Esophagus squamous epithelium (tissue), 5 donors: ENCODE data around the gene CHRNA4. TPM values are rescaled to one million over a fixed set of nuclear protein-coding genes. Genes with fewer than 3 reads are reported as not detected.

ENCODE experiments used
- DNase-seq: peaks from one replicate; lab custom pipeline; 2025; lab: John Stamatoyannopoulos, UW
- H3K27ac ChIP-seq, 4 donors: fragments of 200-600 bp; sonication (generic); one replicate each; pipeline ENCODE4 v1.5.1; 2016 to 2019; ENCODE audit warnings: mild to moderate bottlenecking in 1 of 4
- H3K27me3 ChIP-seq, 4 donors: fragments of 200-600 bp; sonication (generic); 1 replicate in 3 of 4; 2 replicates in 1 of 4; pipeline versions ENCODE4 v1.5.1 to v1.6.0; 2017 to 2021; ENCODE audit warnings: antibody characterized with exemption in 1 of 4
- H3K36me3 ChIP-seq, 3 donors: fragments of 200-600 bp; sonication (generic); one replicate each; pipeline ENCODE4 v1.5.1; 2016 to 2019
- H3K4me1 ChIP-seq, 3 donors: fragments of 200-600 bp; sonication (generic); one replicate each; pipeline ENCODE4 v1.5.1; 2017 to 2019
- H3K4me3 ChIP-seq, 4 donors: fragments of 200-600 bp; sonication (generic); 1 replicate in 3 of 4; 2 replicates in 1 of 4; pipeline ENCODE4 v1.5.1; 2016 to 2019; ENCODE audit warnings: mild to moderate bottlenecking in 2 of 4, moderate library complexity in 1 of 4
- H3K9me3 ChIP-seq, 3 donors: fragments of 200-600 bp; sonication (generic); one replicate each; pipeline ENCODE4 v1.5.1; 2016 to 2019
- POLR2A ChIP-seq, 4 donors: fragments of 450-650 bp; IDR thresholded peaks; one replicate each; pipeline ENCODE4 v1.6.1; 2017; ENCODE audit warnings: antibody characterized with exemption in 4 of 4, mild to moderate bottlenecking in 4 of 4, moderate library complexity in 3 of 4
- WGBS, 2 donors: methylation state at CpG; one replicate each; pipeline ENCODE4 v1.1.5; 2018; 5-methylcytosine and 5-hydroxymethylcytosine counted together
- intact Hi-C: fragments of 100-400 bp; cut with DNase I; formaldehyde crosslinking; loops from one replicate; pipeline ENCODE4 v1.15.0; 2022
- total RNA-seq, 4 donors: library from RNA; depleted of rRNA; stranded (reverse); fragments of >200 nt; gene quantifications; one replicate each; pipeline ENCODE4 v1.1.0, GENCODE V29; 2016
- TF ChIP-seq, protein P1 (sequence below), 6 experiments: fragments of 450-650 bp in 4 of 6; fragments of 200-600 bp in 2 of 6; sonication (generic) in 2 of 6; IDR thresholded peaks; one replicate each; pipeline ENCODE4 v1.5.1; 2016 to 2019; ENCODE audit warnings: antibody characterized with exemption in 6 of 6, mild to moderate bottlenecking in 4 of 6, moderate library complexity in 4 of 6
- donor health status: DM: yes; HTN: yes; CAD: no.

The CHRNA4 gene
- total RNA-seq, 4 donors from 2014 or later: not detected

DNA sequence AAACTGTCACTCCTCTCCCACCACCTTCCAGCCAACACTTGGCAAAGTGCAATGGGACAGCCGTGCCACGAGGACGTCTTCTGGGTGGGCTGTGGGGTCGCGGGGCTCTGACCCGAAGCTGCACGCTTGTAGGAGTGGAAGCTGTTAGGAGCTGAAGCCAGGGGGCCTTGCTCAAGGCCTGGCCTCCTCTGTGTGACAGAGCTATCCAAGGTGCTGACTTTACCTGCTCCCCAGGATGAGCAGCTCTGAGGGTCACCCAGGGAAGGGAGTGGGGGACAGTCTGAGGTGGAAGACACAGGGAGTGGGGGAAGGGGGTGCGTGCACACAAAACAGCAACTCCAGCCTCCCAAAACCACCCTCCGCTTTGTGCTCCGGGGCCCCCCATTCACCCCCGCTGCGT lies 17.5 kb upstream of the CHRNA4 start:
- H3K9me3 ChIP-seq: no peaks in the 10 kb centered on the region

DNA sequence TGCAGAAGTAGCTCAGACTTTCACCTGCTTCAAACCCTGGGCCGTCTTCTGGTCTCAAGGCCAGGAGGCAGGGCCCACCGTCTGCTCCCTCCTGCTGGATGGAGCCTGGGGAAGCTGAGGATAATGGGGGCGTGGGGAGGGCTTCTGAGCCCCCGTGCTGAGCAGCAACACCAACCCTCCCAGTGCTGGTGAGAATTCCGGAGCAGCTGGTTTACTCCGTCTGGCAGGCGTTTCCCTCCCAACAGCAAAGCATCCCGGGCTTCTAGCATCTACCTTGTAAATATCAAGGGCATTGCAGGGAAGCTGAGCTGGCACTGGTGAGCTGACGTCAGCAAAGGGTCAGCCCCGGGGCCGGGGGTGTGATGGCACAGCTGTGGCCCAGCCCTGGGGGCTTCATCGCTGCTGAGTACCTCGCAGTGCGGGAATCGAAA lies 16.8 kb upstream of the CHRNA4 start:
- TF ChIP-seq POLR2A (IDR thresholded peaks at IDR 0.05): no peak
- TF ChIP-seq, protein P1, sequence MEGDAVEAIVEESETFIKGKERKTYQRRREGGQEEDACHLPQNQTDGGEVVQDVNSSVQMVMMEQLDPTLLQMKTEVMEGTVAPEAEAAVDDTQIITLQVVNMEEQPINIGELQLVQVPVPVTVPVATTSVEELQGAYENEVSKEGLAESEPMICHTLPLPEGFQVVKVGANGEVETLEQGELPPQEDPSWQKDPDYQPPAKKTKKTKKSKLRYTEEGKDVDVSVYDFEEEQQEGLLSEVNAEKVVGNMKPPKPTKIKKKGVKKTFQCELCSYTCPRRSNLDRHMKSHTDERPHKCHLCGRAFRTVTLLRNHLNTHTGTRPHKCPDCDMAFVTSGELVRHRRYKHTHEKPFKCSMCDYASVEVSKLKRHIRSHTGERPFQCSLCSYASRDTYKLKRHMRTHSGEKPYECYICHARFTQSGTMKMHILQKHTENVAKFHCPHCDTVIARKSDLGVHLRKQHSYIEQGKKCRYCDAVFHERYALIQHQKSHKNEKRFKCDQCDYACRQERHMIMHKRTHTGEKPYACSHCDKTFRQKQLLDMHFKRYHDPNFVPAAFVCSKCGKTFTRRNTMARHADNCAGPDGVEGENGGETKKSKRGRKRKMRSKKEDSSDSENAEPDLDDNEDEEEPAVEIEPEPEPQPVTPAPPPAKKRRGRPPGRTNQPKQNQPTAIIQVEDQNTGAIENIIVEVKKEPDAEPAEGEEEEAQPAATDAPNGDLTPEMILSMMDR (IDR thresholded peaks at IDR 0.05): no peak
- Histone ChIP-seq H3K27me3 (peaks cover 0 to 100% (median 4%) of the 10 kb centered on the region in 4 donors), H3K4me1 (no peaks in the 10 kb centered on the region), H3K36me3 (no peaks in the 10 kb centered on the region), H3K27ac (no peak overlapping the region), H3K9me3 (no peaks in the 10 kb centered on the region), H3K4me3 (no peak overlapping the region)
- intact Hi-C loops: no loop called here
- 41 to 66% methylated on average over 6 to 8 of the region's 15 CpGs for WGBS, 2 donors
- no peak for DNase-seq

More for the DNA sequence above, 17.5 kb upstream of the CHRNA4 start:
- 49 to 64% methylated on average over 10 to 11 of the region's 12 CpGs for WGBS, 2 donors
- Histone ChIP-seq H3K4me3 (no peak overlapping the region), H3K4me1 (no peaks in the 10 kb centered on the region), H3K27me3 (peaks cover 0 to 100% (median 4%) of the 10 kb centered on the region in 4 donors), H3K27ac (no peak overlapping the region), H3K36me3 (no peaks in the 10 kb centered on the region)
- no peak for DNase-seq
- intact Hi-C loops: no loop called here
- TF ChIP-seq POLR2A (IDR thresholded peaks at IDR 0.05): no peak
- TF ChIP-seq, protein P1 (IDR thresholded peaks at IDR 0.05): no peak

DNA sequence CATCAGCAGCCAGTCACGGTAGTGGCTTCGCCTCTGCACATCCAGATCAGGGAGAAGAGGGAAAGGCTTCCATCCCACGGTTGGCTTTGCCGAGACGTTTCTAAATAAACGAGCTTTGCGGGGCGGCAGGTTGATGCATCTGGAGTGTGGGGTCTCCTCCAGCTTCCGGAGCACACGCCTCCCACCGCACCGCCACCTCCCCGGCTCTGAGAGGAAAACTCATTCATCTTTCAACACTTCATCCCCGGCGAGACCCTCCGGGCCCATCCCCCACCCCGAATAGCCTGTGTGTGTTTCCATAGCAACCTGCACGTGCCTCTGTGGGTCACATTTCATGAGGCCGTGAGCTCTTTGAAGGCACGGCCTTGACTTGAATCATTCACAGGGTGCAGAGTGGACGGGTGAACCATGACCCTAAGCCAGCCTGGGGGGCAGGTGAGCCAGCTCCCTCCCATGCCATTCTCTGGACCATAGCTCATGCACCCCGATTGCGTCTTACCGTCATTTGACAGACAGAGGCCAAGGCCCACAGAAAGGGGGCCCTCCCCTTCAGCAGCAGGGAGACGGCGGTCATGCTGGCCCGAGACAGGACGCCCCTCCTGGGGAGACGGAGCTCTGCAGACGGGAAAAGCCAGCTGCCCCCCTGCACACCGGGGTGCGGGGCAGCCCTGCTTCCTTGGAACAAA lies 16.2 kb upstream of the CHRNA4 start:
- Histone ChIP-seq H3K27me3 (peaks cover 0 to 100% (median 4%) of the 10 kb centered on the region in 4 donors), H3K27ac (no peak overlapping the region), H3K4me1 (no peaks in the 10 kb centered on the region), H3K4me3 (no peak overlapping the region), H3K36me3 (no peaks in the 10 kb centered on the region), H3K9me3 (no peaks in the 10 kb centered on the region)
- intact Hi-C loops: no loop called here
- DNase-seq: no peak
- 4 to 5% methylated on average over 12 to 26 of the region's 32 CpGs for WGBS, 2 donors
- TF ChIP-seq POLR2A (IDR thresholded peaks at IDR 0.05): no peak
- TF ChIP-seq, protein P1 (IDR thresholded peaks at IDR 0.05): no peak

DNA sequence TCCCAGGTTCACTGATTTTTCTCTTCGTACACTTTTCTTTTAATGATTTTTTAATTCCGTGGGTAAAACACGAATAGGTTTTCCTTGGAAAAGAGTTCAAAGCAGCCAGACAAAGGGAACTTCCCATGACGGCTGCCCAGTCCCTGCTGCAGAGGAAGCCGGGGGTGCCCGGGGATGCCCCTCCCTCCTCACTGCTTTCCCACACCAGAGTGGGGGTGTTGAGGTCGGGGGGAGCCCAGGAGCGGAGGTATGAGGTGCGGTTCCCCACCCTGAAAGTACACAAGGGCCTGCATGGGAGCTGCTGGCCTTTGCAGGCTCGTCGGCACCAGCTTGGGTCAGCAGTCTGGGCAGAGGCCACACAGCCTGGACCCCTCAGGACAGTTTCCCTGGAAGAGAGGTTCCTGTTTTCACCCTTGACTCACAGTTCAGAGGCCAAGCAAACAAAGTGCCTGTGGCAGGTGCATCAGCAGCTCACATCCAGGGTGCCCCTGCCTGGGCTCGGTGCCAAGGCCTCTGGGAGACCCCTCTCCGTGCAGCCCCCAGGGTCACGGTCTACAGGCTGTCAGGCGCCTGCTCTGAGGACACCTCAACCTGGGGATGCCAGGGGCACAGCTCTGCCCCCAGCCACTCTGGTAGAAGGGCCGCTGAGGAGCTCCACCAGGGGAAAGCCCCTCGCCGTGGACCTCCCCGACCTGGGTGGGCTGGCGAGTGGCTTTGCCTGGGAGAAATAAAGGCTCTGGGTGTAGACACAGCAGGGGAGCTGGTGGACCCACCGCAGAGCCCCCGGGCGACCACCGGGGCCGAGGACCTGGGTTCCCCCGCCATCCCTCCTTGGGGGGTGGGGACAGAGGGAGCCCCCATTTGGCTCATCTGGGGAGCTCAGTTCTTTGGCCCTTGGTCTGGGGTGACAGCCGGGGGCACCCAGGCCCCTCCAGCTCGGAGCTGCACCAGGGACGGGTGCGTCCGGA lies 15.4 kb upstream of the CHRNA4 start:
- Histone ChIP-seq H3K27me3 (peaks cover 0 to 97% (median 4%) of the 10 kb centered on the region in 4 donors), H3K4me1 (no peaks in the 10 kb centered on the region), H3K9me3 (no peaks in the 10 kb centered on the region), H3K4me3 (no peak overlapping the region), H3K27ac (no peak overlapping the region), H3K36me3 (no peaks in the 10 kb centered on the region)
- intact Hi-C loops: no loop called here
- WGBS, 2 donors: 19% methylated on average over 5 to 13 of the region's 31 CpGs
- no peak for DNase-seq
- TF ChIP-seq POLR2A (IDR thresholded peaks at IDR 0.05): no peak
- TF ChIP-seq, protein P1 (IDR thresholded peaks at IDR 0.05): no peak

DNA sequence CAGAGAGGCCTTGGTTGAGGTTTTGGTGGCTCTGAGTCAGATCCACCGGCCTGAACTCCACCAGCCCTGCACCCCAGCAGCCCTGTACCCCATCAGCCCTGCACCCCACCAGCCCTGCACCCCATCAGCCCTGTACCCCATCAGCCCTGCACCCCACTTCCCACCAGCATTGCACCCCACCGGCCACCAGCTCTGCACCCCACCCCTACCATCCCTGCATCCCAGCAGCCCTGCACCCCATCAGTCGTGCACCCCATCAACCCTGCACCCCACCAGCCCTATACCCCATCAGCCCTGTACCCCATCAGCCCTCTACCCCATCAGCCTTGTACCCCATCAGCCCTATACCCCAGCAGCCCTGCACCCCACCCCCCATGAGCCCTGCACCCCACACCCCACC lies 14.3 kb upstream of the CHRNA4 start:
- no peaks in the 10 kb centered on the region for H3K4me1 ChIP-seq
- no peak overlapping the region for H3K27ac ChIP-seq
- TF ChIP-seq POLR2A (IDR thresholded peaks at IDR 0.05): no peak
- intact Hi-C loops: no loop called here
- DNase-seq: no peak
- H3K4me3 ChIP-seq: no peak overlapping the region
- no peaks in the 10 kb centered on the region for H3K36me3 ChIP-seq
- 70 to 73% methylated on average over 3 of the region's 3 CpGs for WGBS, 2 donors
- no peaks in the 10 kb centered on the region for H3K9me3 ChIP-seq
- peaks cover 0 to 97% (median 4%) of the 10 kb centered on the region in 4 donors for H3K27me3 ChIP-seq
